Endothelial cell of umbilical vein (primary cell): ENCODE data around the gene CHRFAM7A.
"Not testable (repeated sequence)": the region's sequence is repeated elsewhere in the genome, so short reads cannot be mapped to it uniquely, and the experiment has no call there.

Experiments used
- EZH2 ChIP-seq: IDR thresholded peaks from 2 replicates; pipeline ENCODE4 v1.6.1; 2012; ENCODE audit warnings: borderline replicate concordance, low read depth, mild to moderate bottlenecking, moderate library complexity, low read length, inconsistent platforms; ENCODE audit not compliant: severe bottlenecking
- POLR2A ChIP-seq: IDR thresholded peaks from 2 replicates; pipeline ENCODE4 v1.6.1; 2012; ENCODE audit warnings: low read depth, mild to moderate bottlenecking, control low read depth, low read length
- POLR2AphosphoS5 ChIP-seq: IDR thresholded peaks from 2 replicates; pipeline ENCODE4 v1.6.1; 2012; ENCODE audit warnings: low read depth, mild to moderate bottlenecking, control low read depth, low read length, moderate library complexity; ENCODE audit not compliant: insufficient read depth
- TF ChIP-seq, protein P1 (sequence below), 2 donors: IDR thresholded peaks; 1 replicate in 1 of 2; 2 replicates in 1 of 2; pipeline ENCODE4 v1.5.1; 2011; ENCODE audit warnings: low read length in 2 of 2, mild to moderate bottlenecking in 2 of 2, moderate library complexity in 2 of 2, control low read depth in 1 of 2, inconsistent platforms in 1 of 2, low read depth in 1 of 2; ENCODE audit not compliant: insufficient read depth in 1 of 2; ENCODE audit errors: extremely low read depth in 1 of 2
- TF ChIP-seq, protein P2 (sequence below): IDR thresholded peaks from 2 replicates; pipeline ENCODE4 v1.6.1; 2011; ENCODE audit not compliant: insufficient read depth, insufficient read length

DNA sequence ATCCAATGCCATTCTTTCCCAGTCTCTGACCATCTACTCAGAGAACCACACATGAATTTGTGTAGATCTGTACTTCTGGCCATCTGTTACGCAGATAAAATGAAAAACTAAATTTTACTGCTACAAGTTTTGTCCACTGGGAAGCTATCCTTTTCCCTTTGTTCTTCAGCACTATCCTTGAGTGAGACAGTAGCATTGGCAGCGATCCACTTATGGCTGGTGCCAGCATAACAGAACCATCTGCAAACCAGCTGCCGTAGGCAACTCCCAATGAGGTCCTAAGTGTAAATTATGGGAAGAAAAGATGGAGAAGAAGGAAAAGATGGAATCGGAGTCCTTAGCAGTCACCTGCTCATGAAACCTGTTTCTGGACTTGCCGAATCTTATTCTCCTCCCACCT, 72.3 kb downstream of the CHRFAM7A start:
- TF ChIP-seq, protein P1, sequence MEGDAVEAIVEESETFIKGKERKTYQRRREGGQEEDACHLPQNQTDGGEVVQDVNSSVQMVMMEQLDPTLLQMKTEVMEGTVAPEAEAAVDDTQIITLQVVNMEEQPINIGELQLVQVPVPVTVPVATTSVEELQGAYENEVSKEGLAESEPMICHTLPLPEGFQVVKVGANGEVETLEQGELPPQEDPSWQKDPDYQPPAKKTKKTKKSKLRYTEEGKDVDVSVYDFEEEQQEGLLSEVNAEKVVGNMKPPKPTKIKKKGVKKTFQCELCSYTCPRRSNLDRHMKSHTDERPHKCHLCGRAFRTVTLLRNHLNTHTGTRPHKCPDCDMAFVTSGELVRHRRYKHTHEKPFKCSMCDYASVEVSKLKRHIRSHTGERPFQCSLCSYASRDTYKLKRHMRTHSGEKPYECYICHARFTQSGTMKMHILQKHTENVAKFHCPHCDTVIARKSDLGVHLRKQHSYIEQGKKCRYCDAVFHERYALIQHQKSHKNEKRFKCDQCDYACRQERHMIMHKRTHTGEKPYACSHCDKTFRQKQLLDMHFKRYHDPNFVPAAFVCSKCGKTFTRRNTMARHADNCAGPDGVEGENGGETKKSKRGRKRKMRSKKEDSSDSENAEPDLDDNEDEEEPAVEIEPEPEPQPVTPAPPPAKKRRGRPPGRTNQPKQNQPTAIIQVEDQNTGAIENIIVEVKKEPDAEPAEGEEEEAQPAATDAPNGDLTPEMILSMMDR (IDR thresholded peaks at IDR 0.05; ENCODE audit: extremely low read depth in 1 of 2, insufficient read depth in 1 of 2, low read depth in 1 of 2, low read length in 2 of 2), result not testable (repeated sequence)
- TF ChIP-seq POLR2A, EZH2, POLR2AphosphoS5: not testable (repeated sequence)
- TF ChIP-seq, protein P2, sequence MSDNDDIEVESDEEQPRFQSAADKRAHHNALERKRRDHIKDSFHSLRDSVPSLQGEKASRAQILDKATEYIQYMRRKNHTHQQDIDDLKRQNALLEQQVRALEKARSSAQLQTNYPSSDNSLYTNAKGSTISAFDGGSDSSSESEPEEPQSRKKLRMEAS, result not testable (repeated sequence)
